HUES48 (cell line): ENCODE measurements around the gene RGS9.

Source experiments
- H3K27ac ChIP-seq: one replicate; pipeline ENCODE4 v1.7.0; 2013; ENCODE audit warnings: low read depth, low read length, inconsistent platforms
- H3K27me3 ChIP-seq: 2 replicates; pipeline ENCODE4 v1.6.1; 2013; ENCODE audit warnings: mild to moderate bottlenecking, low read length; ENCODE audit not compliant: control insufficient read depth, insufficient read depth
- H3K36me3 ChIP-seq: 2 replicates; pipeline ENCODE4 v1.6.1; 2013; ENCODE audit warnings: low read length; ENCODE audit not compliant: control insufficient read depth, insufficient read depth
- H3K4me1 ChIP-seq: 2 replicates; pipeline ENCODE4 v1.6.1; 2013; ENCODE audit warnings: mild to moderate bottlenecking, low read length; ENCODE audit not compliant: control insufficient read depth, insufficient read depth
- H3K4me3 ChIP-seq: 2 replicates; pipeline ENCODE4 v1.5.1; 2013; ENCODE audit warnings: mild to moderate bottlenecking, low read depth, low read length
- H3K9ac ChIP-seq: 2 replicates; pipeline ENCODE4 v1.6.1; 2013; ENCODE audit warnings: mild to moderate bottlenecking, low read depth, low read length, moderate library complexity
- H3K9me3 ChIP-seq: 2 replicates; pipeline ENCODE4 v1.6.1; 2013; ENCODE audit warnings: low read length; ENCODE audit not compliant: control insufficient read depth, insufficient read depth

Gene RGS9

GRCh38 chr17:65134035-65134434, 3.1 kb upstream of the RGS9 start:
- Histone ChIP-seq H3K36me3 (no peaks in the 10 kb centered on the region), H3K27ac (no peak overlapping the region), H3K27me3 (peaks cover 14% of the 10 kb centered on the region), H3K9me3 (no peaks in the 10 kb centered on the region), H3K4me1 (peaks cover 7% of the 10 kb centered on the region; the same call in 1 of the 2 replicates), H3K4me3 (no peak overlapping the region), H3K9ac (no peak overlapping the region)

- peaks cover 7% of the 10 kb centered on the region; the same call in 1 of the 2 replicates for H3K4me1 ChIP-seq
- H3K9ac ChIP-seq, result no peak overlapping the region
- H3K36me3 ChIP-seq, result no peaks in the 10 kb centered on the region
- no peaks in the 10 kb centered on the region for H3K9me3 ChIP-seq
- H3K4me3 ChIP-seq, result no peak overlapping the region
- peaks cover 14% of the 10 kb centered on the region for H3K27me3 ChIP-seq
- H3K27ac ChIP-seq, result no peak overlapping the region
Observed at GRCh38 chr17:65139101-65139764, 2.1 kb downstream of the RGS9 start.

- peaks cover 7% of the 10 kb centered on the region; the same call in 1 of the 2 replicates for H3K4me1 ChIP-seq
- no peaks in the 10 kb centered on the region for H3K36me3 ChIP-seq
- H3K4me3 ChIP-seq, result no peak overlapping the region
- peaks cover 14% of the 10 kb centered on the region for H3K27me3 ChIP-seq
- H3K9me3 ChIP-seq, result no peaks in the 10 kb centered on the region
- H3K27ac ChIP-seq, result no peak overlapping the region
- H3K9ac ChIP-seq, result no peak overlapping the region
Observed at GRCh38 chr17:65142247-65142646, 5.1 kb downstream of the RGS9 start.

GRCh38 chr17:65143889-65144604, 6.9 kb downstream of the RGS9 start:
- no peak overlapping the region for H3K9ac ChIP-seq
- no peak overlapping the region for H3K4me3 ChIP-seq
- no peaks in the 10 kb centered on the region for H3K27me3 ChIP-seq
- H3K36me3 ChIP-seq, result no peaks in the 10 kb centered on the region
- no peaks in the 10 kb centered on the region for H3K4me1 ChIP-seq
- no peaks in the 10 kb centered on the region for H3K9me3 ChIP-seq
- H3K27ac ChIP-seq, result no peak overlapping the region

- no peaks in the 10 kb centered on the region for H3K9me3 ChIP-seq
- no peaks in the 10 kb centered on the region for H3K4me1 ChIP-seq
- H3K27me3 ChIP-seq, result no peaks in the 10 kb centered on the region
- no peak overlapping the region for H3K27ac ChIP-seq
- no peak overlapping the region for H3K4me3 ChIP-seq
- H3K36me3 ChIP-seq, result no peaks in the 10 kb centered on the region
- H3K9ac ChIP-seq, result no peak overlapping the region
Observed at GRCh38 chr17:65145743-65146142, 8.6 kb downstream of the RGS9 start.

- no peaks in the 10 kb centered on the region for H3K4me1 ChIP-seq
- H3K36me3 ChIP-seq, result no peaks in the 10 kb centered on the region
- no peaks in the 10 kb centered on the region for H3K9me3 ChIP-seq
- no peak overlapping the region for H3K4me3 ChIP-seq
- H3K9ac ChIP-seq, result no peak overlapping the region
- no peaks in the 10 kb centered on the region for H3K27me3 ChIP-seq
- no peak overlapping the region for H3K27ac ChIP-seq
Observed at GRCh38 chr17:65147955-65148354, 10.8 kb downstream of the RGS9 start.

- no peak overlapping the region for H3K27ac ChIP-seq
- H3K36me3 ChIP-seq, result no peaks in the 10 kb centered on the region
- no peak overlapping the region for H3K4me3 ChIP-seq
- H3K9ac ChIP-seq, result no peak overlapping the region
- no peaks in the 10 kb centered on the region for H3K9me3 ChIP-seq
- H3K27me3 ChIP-seq, result no peaks in the 10 kb centered on the region
- H3K4me1 ChIP-seq, result no peaks in the 10 kb centered on the region; the same call in 1 of the 2 replicates
Observed at GRCh38 chr17:65154770-65155589, 17.8 kb downstream of the RGS9 start.

- Histone ChIP-seq H3K27me3 (no peaks in the 10 kb centered on the region), H3K36me3 (no peaks in the 10 kb centered on the region), H3K4me1 (no peaks in the 10 kb centered on the region; the same call in 1 of the 2 replicates), H3K9me3 (no peaks in the 10 kb centered on the region), H3K9ac (no peak overlapping the region), H3K4me3 (no peak overlapping the region), H3K27ac (no peak overlapping the region)
Observed at GRCh38 chr17:65155622-65156021, 18.5 kb downstream of the RGS9 start.

GRCh38 chr17:65156185-65156834, 19.1 kb downstream of the RGS9 start:
- H3K4me1 ChIP-seq, result peaks cover 4% of the 10 kb centered on the region; the same call in 1 of the 2 replicates
- no peaks in the 10 kb centered on the region for H3K9me3 ChIP-seq
- no peaks in the 10 kb centered on the region for H3K27me3 ChIP-seq
- H3K27ac ChIP-seq, result no peak overlapping the region
- no peak overlapping the region for H3K4me3 ChIP-seq
- H3K9ac ChIP-seq, result no peak overlapping the region
- no peaks in the 10 kb centered on the region for H3K36me3 ChIP-seq

- H3K4me3 ChIP-seq, result no peak overlapping the region
- no peaks in the 10 kb centered on the region for H3K9me3 ChIP-seq
- no peak overlapping the region for H3K27ac ChIP-seq
- H3K36me3 ChIP-seq, result no peaks in the 10 kb centered on the region
- peaks cover 4% of the 10 kb centered on the region; the same call in 1 of the 2 replicates for H3K4me1 ChIP-seq
- H3K9ac ChIP-seq, result no peak overlapping the region
- H3K27me3 ChIP-seq, result no peaks in the 10 kb centered on the region
Observed at GRCh38 chr17:65156835-65157565, 19.8 kb downstream of the RGS9 start.
